ENCODE data around the gene RALGAPB.

RALGAPB gene

GRCh38 chr20:38585404-38586180 is 112.9 kb downstream of the RALGAPB start:
- ChIA-PET POLR2A (no interaction called here), CTCF (no interaction called here)
- H3K27ac ChIP-seq (ENCODE audit: extremely low read depth, low read depth, low read length): no peak overlapping the region
- H3K36me3 ChIP-seq (ENCODE audit: control insufficient read depth in 2 of 2, insufficient read depth in 1 of 2, low read length in 2 of 2): no peaks in the 10 kb centered on the region
- no peaks in the 10 kb centered on the region for H3K9me3 ChIP-seq (ENCODE audit: control insufficient read depth, insufficient read depth, low read depth, low read length)
- TF ChIP-seq ZNF366 (tag by site-specific recombination; conservative IDR thresholded peaks at IDR 0.05): no peak
- TF ChIP-seq ZNF585B (tag by site-specific recombination; IDR thresholded peaks at IDR 0.05): no peak
- no peak for TF ChIP-seq ZNF24 (tag by site-specific recombination; IDR thresholded peaks at IDR 0.05)
- no peak for TF ChIP-seq ZNF433 (tag by site-specific recombination; IDR thresholded peaks at IDR 0.05; ENCODE audit: low read depth)
- TF ChIP-seq ZNF175 (tag by site-specific recombination; IDR thresholded peaks at IDR 0.05): no peak
- no peak for TF ChIP-seq ZNF530 (tag by site-specific recombination; IDR thresholded peaks at IDR 0.05; ENCODE audit: low read depth)
- no peak for TF ChIP-seq HIC1 (tag by site-specific recombination; IDR thresholded peaks at IDR 0.05)
- no peak for TF ChIP-seq YY2 (tag by site-specific recombination; IDR thresholded peaks at IDR 0.05)
- no peak for TF ChIP-seq OVOL3 (tag by site-specific recombination; IDR thresholded peaks at IDR 0.05)
- no peak for TF ChIP-seq ZNF266 (tag by site-specific recombination; IDR thresholded peaks at IDR 0.05; ENCODE audit: low read depth)
- TF ChIP-seq ELK4 (IDR thresholded peaks at IDR 0.05; ENCODE audit: borderline replicate concordance, low read depth, low read length): no peak
- no peak for TF ChIP-seq ZNF596 (tag by site-specific recombination; IDR thresholded peaks at IDR 0.05)
- TF ChIP-seq ZBTB44 (tag by site-specific recombination; IDR thresholded peaks at IDR 0.05): no peak
- no peak for TF ChIP-seq ZFP69B (tag by site-specific recombination; IDR thresholded peaks at IDR 0.05)
- no peak for TF ChIP-seq ZNF423 (tag by site-specific recombination; IDR thresholded peaks at IDR 0.05)
- no peaks in the 10 kb centered on the region for H3K4me1 ChIP-seq (ENCODE audit: control insufficient read depth, insufficient read depth, low read length)
- H3K4me3 ChIP-seq (ENCODE audit: low read depth, low read length): no peak overlapping the region

GRCh38 chr20:38586181-38586525 is 113.5 kb downstream of the RALGAPB start:
- TF ChIP-seq ZNF157 (tag by site-specific recombination; IDR thresholded peaks at IDR 0.05) (no peak), GLI4 (tag by site-specific recombination; IDR thresholded peaks at IDR 0.05) (no peak), ZBTB8A (tag by site-specific recombination; IDR thresholded peaks at IDR 0.05) (no peak), ZNF23 (tag by site-specific recombination; IDR thresholded peaks at IDR 0.05; ENCODE audit: borderline replicate concordance) (no peak), ZNF549 (tag by site-specific recombination; IDR thresholded peaks at IDR 0.05) (no peak), SCRT1 (tag by site-specific recombination; IDR thresholded peaks at IDR 0.05; ENCODE audit: borderline replicate concordance) (no peak), SP7 (tag by site-specific recombination; IDR thresholded peaks at IDR 0.05) (no peak), ZBTB21 (tag by site-specific recombination; IDR thresholded peaks at IDR 0.05) (no peak), ZNF501 (tag by site-specific recombination; IDR thresholded peaks at IDR 0.05) (no peak), FEZF1 (tag by site-specific recombination; IDR thresholded peaks at IDR 0.05) (no peak), ZNF10 (tag by site-specific recombination; IDR thresholded peaks at IDR 0.05) (no peak), ZNF202 (tag by site-specific recombination; IDR thresholded peaks at IDR 0.05; ENCODE audit: borderline replicate concordance) (no peak), ZNF654 (tag by site-specific recombination; IDR thresholded peaks at IDR 0.05; ENCODE audit: low read depth) (no peak), ZNF146 (tag by site-specific recombination; IDR thresholded peaks at IDR 0.05) (no peak), ZNF76 (tag by site-specific recombination; IDR thresholded peaks at IDR 0.05; ENCODE audit: borderline replicate concordance, low read depth) (no peak), ZNF514 (tag by site-specific recombination; IDR thresholded peaks at IDR 0.05) (no peak)
- Histone ChIP-seq H3K36me3 (ENCODE audit: control insufficient read depth in 2 of 2, insufficient read depth in 1 of 2, low read length in 2 of 2) (no peaks in the 10 kb centered on the region), H3K9me3 (ENCODE audit: control insufficient read depth, insufficient read depth, low read depth, low read length) (no peaks in the 10 kb centered on the region), H3K4me1 (ENCODE audit: control insufficient read depth, insufficient read depth, low read length) (no peaks in the 10 kb centered on the region), H3K27ac (ENCODE audit: extremely low read depth, low read depth, low read length) (no peak overlapping the region), H3K4me3 (ENCODE audit: low read depth, low read length) (no peak overlapping the region)
- POLR2A ChIA-PET: no interaction called here
- CTCF ChIA-PET: no interaction called here

Measured in HEK293 (cell line).